ENCODE results near the gene CHMP1A. TPM values are rescaled to one million over a fixed set of nuclear protein-coding genes. Genes with fewer than 3 reads are reported as not detected.

The CHMP1A gene
- total RNA-seq, 1 experiment from 2014 or later: 108 TPM

DNA sequence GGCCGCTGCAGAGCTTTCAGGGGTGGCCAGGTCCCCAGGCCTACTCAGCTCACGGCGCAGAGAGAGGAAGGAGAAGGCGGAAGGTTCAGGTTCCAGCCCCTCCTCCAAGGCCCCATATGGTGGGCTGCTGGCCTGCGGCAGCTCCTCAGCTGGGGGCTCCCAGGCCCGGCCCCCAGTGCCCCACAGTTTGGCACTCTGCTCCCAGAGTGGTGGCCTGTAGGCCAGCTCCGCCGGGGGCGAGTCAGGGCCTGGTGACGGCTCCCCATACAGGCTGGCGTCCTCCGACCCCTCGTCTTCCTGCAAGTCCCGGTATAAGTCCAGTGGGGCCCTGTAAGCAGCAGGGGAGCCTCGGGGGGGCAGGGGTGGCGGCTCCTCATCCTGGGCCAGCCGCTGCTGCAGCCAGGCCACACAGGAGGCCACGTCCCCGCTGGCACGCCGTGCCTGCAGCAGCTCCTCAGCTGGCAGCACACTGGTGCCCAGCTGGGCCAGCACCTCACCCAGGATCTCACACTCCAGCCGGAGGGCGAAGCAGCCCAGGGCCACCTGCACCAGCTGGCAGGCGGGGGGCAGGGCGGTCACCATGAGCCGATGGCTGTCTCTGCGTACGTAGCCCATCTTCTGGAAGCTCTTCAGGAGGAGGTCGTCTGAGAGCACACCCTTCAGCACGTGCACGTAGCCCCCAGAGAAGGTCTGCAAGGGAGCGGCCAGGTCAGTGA lies 40.3 kb upstream of the CHMP1A start:
- BruUV-seq (replicated peaks): no TSS peak
- Histone ChIP-seq H3K9me3 (ENCODE audit: low read length) (no peaks in the 10 kb centered on the region), H3K27ac (ENCODE audit: low read length) (no peak overlapping the region), H3K9me2 (replicated peaks; ENCODE audit: low read length) (no peaks in the 10 kb centered on the region), H2AFZ (ENCODE audit: low read length) (no peak overlapping the region), H3K4me3 (ENCODE audit: low read length) (no peak overlapping the region), H3K4me1 (ENCODE audit: insufficient read depth, low read length) (peaks cover 9% of the 10 kb centered on the region), H4K20me1 (ENCODE audit: low read length) (no peaks in the 10 kb centered on the region), H3K27me3 (ENCODE audit: low read length) (no peaks in the 10 kb centered on the region), H3K36me3 (ENCODE audit: low read depth, low read length) (no peaks in the 10 kb centered on the region), H3K4me2 (ENCODE audit: low read length) (no peak overlapping the region), H3K79me2 (ENCODE audit: low read length) (no peaks in the 10 kb centered on the region), H3K9ac (ENCODE audit: low read length) (no peak overlapping the region), H3F3A (ENCODE audit: low read length, unreplicated experiment) (no peaks in the 10 kb centered on the region)
- no peak for ATAC-seq
- TF ChIP-seq, protein P1, sequence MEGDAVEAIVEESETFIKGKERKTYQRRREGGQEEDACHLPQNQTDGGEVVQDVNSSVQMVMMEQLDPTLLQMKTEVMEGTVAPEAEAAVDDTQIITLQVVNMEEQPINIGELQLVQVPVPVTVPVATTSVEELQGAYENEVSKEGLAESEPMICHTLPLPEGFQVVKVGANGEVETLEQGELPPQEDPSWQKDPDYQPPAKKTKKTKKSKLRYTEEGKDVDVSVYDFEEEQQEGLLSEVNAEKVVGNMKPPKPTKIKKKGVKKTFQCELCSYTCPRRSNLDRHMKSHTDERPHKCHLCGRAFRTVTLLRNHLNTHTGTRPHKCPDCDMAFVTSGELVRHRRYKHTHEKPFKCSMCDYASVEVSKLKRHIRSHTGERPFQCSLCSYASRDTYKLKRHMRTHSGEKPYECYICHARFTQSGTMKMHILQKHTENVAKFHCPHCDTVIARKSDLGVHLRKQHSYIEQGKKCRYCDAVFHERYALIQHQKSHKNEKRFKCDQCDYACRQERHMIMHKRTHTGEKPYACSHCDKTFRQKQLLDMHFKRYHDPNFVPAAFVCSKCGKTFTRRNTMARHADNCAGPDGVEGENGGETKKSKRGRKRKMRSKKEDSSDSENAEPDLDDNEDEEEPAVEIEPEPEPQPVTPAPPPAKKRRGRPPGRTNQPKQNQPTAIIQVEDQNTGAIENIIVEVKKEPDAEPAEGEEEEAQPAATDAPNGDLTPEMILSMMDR (conservative IDR thresholded peaks at IDR 0.05; ENCODE audit: low read depth, low read length): no peak
- TF ChIP-seq EZH2phosphoT487 (IDR thresholded peaks at IDR 0.05; ENCODE audit: borderline replicate concordance, low read length) (no peak), EZH2 (IDR thresholded peaks at IDR 0.05; ENCODE audit: low read length, unreplicated experiment) (no peak)
- POLR2A ChIA-PET (ENCODE audit: unreplicated experiment): interaction anchor here (0.6 kb wide), 1 partner anchor 175 kb away, joined by 5 read pairs; the partner anchor contains the start of gene TCF25
- DNase-seq: no peak
- CTCF ChIA-PET: no interaction called here
- intact Hi-C loops (cut with micrococcal nuclease): no loop called here

DNA sequence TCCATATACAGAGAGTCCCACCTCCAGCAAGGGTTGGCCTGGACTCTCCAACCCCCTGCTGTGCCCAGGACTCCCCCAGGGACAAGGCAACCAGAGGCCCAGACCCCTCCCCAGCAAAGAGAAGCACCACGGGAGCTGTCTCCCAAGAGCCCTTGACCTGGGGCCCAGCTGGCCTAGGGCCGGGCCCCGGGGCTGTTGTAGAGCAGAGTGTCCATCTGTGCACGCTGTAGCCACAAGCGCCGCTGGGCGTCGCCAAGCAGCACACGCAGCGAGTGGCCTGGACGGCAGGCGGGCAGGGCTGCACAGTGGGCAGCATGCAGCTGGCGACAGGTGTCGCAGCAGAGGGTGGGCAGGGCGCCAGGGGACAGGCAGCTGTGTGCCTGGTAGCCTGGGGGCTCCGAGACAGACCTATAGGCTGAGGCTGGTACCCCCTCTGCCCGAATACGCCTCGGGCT lies 39.7 kb upstream of the CHMP1A start:
- DNase-seq (no peak), ATAC-seq (no peak)
- CTCF ChIA-PET: no interaction called here
- intact Hi-C loops (cut with micrococcal nuclease): no loop called here
- no peak overlapping the region for H3K4me2 ChIP-seq (ENCODE audit: low read length)
- H3K4me3 ChIP-seq (ENCODE audit: low read length): no peak overlapping the region
- no peaks in the 10 kb centered on the region for H3K79me2 ChIP-seq (ENCODE audit: low read length)
- no TSS peak for BruUV-seq (replicated peaks)
- no peaks in the 10 kb centered on the region for H4K20me1 ChIP-seq (ENCODE audit: low read length)
- H3K27me3 ChIP-seq (ENCODE audit: low read length): no peaks in the 10 kb centered on the region
- peaks cover 9% of the 10 kb centered on the region for H3K4me1 ChIP-seq (ENCODE audit: insufficient read depth, low read length)
- no peak overlapping the region for H2AFZ ChIP-seq (ENCODE audit: low read length)
- no peak overlapping the region for H3K27ac ChIP-seq (ENCODE audit: low read length)
- no peaks in the 10 kb centered on the region for H3K9me3 ChIP-seq (ENCODE audit: low read length)
- no peaks in the 10 kb centered on the region for H3K36me3 ChIP-seq (ENCODE audit: low read depth, low read length)
- POLR2A ChIA-PET (ENCODE audit: unreplicated experiment): no interaction called here
- no peak for TF ChIP-seq EZH2phosphoT487 (IDR thresholded peaks at IDR 0.05; ENCODE audit: borderline replicate concordance, low read length)
- TF ChIP-seq EZH2 (IDR thresholded peaks at IDR 0.05; ENCODE audit: low read length, unreplicated experiment): no peak
- TF ChIP-seq, protein P1 (conservative IDR thresholded peaks at IDR 0.05; ENCODE audit: low read depth, low read length): no peak
- no peaks in the 10 kb centered on the region for H3F3A ChIP-seq (ENCODE audit: low read length, unreplicated experiment)
- H3K9me2 ChIP-seq (replicated peaks; ENCODE audit: low read length): no peaks in the 10 kb centered on the region
- no peak overlapping the region for H3K9ac ChIP-seq (ENCODE audit: low read length)

DNA sequence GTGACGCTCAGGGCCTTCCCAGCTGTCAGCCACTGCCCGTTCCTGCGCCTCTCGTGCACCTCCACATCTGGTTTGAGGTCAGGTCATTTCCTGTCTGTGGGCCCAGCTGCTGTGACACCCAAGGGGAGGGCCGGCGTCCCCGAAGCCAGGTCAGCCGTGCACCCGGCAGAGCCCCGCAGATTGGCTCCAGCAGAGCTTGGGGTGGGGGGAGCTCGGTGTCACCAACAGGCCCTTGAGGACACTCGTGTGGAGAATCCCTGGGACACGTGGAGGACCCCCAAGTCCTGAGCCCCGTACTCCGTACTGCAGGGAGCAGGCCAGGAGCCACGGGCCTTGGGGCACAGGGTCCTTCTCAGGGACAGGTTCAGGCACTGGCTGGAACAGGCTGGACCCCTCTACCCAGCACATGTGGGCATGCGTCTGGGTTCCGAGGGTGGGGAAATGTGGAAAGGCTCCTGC lies 39.2 kb upstream of the CHMP1A start:
- TF ChIP-seq EZH2phosphoT487 (IDR thresholded peaks at IDR 0.05; ENCODE audit: borderline replicate concordance, low read length) (no peak), EZH2 (IDR thresholded peaks at IDR 0.05; ENCODE audit: low read length, unreplicated experiment) (no peak)
- TF ChIP-seq, protein P1 (conservative IDR thresholded peaks at IDR 0.05; ENCODE audit: low read depth, low read length): no peak
- no peaks in the 10 kb centered on the region for H4K20me1 ChIP-seq (ENCODE audit: low read length)
- no peak overlapping the region for H3K27ac ChIP-seq (ENCODE audit: low read length)
- CTCF ChIA-PET: no interaction called here
- DNase-seq (no peak), ATAC-seq (no peak)
- no peaks in the 10 kb centered on the region for H3K27me3 ChIP-seq (ENCODE audit: low read length)
- H2AFZ ChIP-seq (ENCODE audit: low read length): no peak overlapping the region
- H3K4me3 ChIP-seq (ENCODE audit: low read length): no peak overlapping the region
- no peaks in the 10 kb centered on the region for H3K79me2 ChIP-seq (ENCODE audit: low read length)
- no peak overlapping the region for H3K4me2 ChIP-seq (ENCODE audit: low read length)
- no peaks in the 10 kb centered on the region for H3K9me2 ChIP-seq (replicated peaks; ENCODE audit: low read length)
- intact Hi-C loops (cut with micrococcal nuclease): no loop called here
- BruUV-seq (replicated peaks): no TSS peak
- no peaks in the 10 kb centered on the region for H3F3A ChIP-seq (ENCODE audit: low read length, unreplicated experiment)
- H3K9me3 ChIP-seq (ENCODE audit: low read length): no peaks in the 10 kb centered on the region
- H3K36me3 ChIP-seq (ENCODE audit: low read depth, low read length): no peaks in the 10 kb centered on the region
- POLR2A ChIA-PET (ENCODE audit: unreplicated experiment): no interaction called here
- H3K4me1 ChIP-seq (ENCODE audit: insufficient read depth, low read length): peaks cover 9% of the 10 kb centered on the region
- H3K9ac ChIP-seq (ENCODE audit: low read length): no peak overlapping the region

Measured in PC-3 (cell line).